ENCODE results near the gene DCAF8.

DNA sequence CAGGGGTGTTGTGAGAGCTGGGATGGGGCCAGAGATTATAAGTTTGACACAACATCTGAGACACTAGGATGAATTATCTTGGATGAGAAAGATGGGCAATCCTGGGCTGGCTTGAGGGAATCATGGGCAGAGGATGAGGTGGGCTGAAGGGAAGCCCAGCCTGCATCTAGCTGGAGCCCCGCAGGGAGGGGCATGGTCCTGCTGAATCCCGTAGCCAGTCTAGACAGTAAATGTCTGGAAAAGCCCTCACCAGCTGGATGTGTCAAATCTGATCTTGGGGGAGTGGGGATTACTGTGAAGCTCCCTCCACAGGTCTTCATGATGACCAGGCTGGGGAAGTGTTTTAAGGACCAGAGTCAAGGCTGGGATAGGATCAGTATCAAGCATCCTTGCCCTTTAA, 75.6 kb downstream of the DCAF8 start:
- TF ChIP-seq, protein P1, sequence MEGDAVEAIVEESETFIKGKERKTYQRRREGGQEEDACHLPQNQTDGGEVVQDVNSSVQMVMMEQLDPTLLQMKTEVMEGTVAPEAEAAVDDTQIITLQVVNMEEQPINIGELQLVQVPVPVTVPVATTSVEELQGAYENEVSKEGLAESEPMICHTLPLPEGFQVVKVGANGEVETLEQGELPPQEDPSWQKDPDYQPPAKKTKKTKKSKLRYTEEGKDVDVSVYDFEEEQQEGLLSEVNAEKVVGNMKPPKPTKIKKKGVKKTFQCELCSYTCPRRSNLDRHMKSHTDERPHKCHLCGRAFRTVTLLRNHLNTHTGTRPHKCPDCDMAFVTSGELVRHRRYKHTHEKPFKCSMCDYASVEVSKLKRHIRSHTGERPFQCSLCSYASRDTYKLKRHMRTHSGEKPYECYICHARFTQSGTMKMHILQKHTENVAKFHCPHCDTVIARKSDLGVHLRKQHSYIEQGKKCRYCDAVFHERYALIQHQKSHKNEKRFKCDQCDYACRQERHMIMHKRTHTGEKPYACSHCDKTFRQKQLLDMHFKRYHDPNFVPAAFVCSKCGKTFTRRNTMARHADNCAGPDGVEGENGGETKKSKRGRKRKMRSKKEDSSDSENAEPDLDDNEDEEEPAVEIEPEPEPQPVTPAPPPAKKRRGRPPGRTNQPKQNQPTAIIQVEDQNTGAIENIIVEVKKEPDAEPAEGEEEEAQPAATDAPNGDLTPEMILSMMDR (conservative IDR thresholded peaks at IDR 0.05; ENCODE audit: low read length) = no peak
- TF ChIP-seq EZH2phosphoT487 (IDR thresholded peaks at IDR 0.05; ENCODE audit: borderline replicate concordance) = no peak

Measured in Loucy (cell line).